ENCODE data around the gene LRRC72. TPM values are rescaled to one million over a fixed set of nuclear protein-coding genes. Genes with fewer than 3 reads are reported as not detected.
A peak's percentile ranks its signal among the peaks of the same experiment; 100 is the strongest.

The LRRC72 gene
- total RNA-seq, 1 donor from 2014 or later, result not detected

- DNase-seq (no peak), ATAC-seq (peak; percentile 67 to 70)
- Histone ChIP-seq H3K9me3 (no peaks in the 10 kb centered on the region), H3K4me3 (no peak overlapping the region), H3K4me1 (no peaks in the 10 kb centered on the region), H3K27ac (no peak overlapping the region), H3K27me3 (ENCODE audit: low read depth) (no peaks in the 10 kb centered on the region), H3K36me3 (peaks cover 48% of the 10 kb centered on the region)
- intact Hi-C loops (cut with DNase I), result no loop called here
- TF ChIP-seq CTCF (IDR thresholded peaks at IDR 0.05), result no peak
Measured at GRCh38 chr7:16609842-16610450, 83.3 kb downstream of the LRRC72 start.

GRCh38 chr7:16611711-16612110 is 85.1 kb downstream of the LRRC72 start:
- TF ChIP-seq CTCF (IDR thresholded peaks at IDR 0.05), result no peak
- ATAC-seq, result no peak
- Histone ChIP-seq H3K4me1 (no peaks in the 10 kb centered on the region), H3K27me3 (ENCODE audit: low read depth) (no peaks in the 10 kb centered on the region), H3K36me3 (peaks cover 57% of the 10 kb centered on the region), H3K4me3 (no peak overlapping the region), H3K9me3 (no peaks in the 10 kb centered on the region), H3K27ac (no peak overlapping the region)
- no peak for DNase-seq
- intact Hi-C loops (cut with DNase I), result no loop called here

GRCh38 chr7:16615228-16615627 is 88.6 kb downstream of the LRRC72 start:
- TF ChIP-seq CTCF (IDR thresholded peaks at IDR 0.05), result no peak
- Histone ChIP-seq H3K27ac (no peak overlapping the region), H3K9me3 (no peaks in the 10 kb centered on the region), H3K4me3 (no peak overlapping the region), H3K36me3 (peaks cover 64% of the 10 kb centered on the region), H3K27me3 (ENCODE audit: low read depth) (no peaks in the 10 kb centered on the region), H3K4me1 (no peaks in the 10 kb centered on the region)
- DNase-seq (no peak), ATAC-seq (no peak)
- intact Hi-C loops (cut with DNase I), result no loop called here

GRCh38 chr7:16616122-16616521 is 89.5 kb downstream of the LRRC72 start:
- no peaks in the 10 kb centered on the region for H3K9me3 ChIP-seq
- TF ChIP-seq CTCF (IDR thresholded peaks at IDR 0.05), result no peak
- no peak overlapping the region for H3K27ac ChIP-seq
- DNase-seq (no peak), ATAC-seq (no peak)
- no peak overlapping the region for H3K4me3 ChIP-seq
- no peaks in the 10 kb centered on the region for H3K27me3 ChIP-seq (ENCODE audit: low read depth)
- intact Hi-C loops (cut with DNase I), result no loop called here
- no peaks in the 10 kb centered on the region for H3K4me1 ChIP-seq
- peaks cover 57% of the 10 kb centered on the region for H3K36me3 ChIP-seq

GRCh38 chr7:16616542-16616941 is 89.9 kb downstream of the LRRC72 start:
- H3K4me1 ChIP-seq, result no peaks in the 10 kb centered on the region
- no peaks in the 10 kb centered on the region for H3K9me3 ChIP-seq
- intact Hi-C loops (cut with DNase I), result no loop called here
- ATAC-seq, result no peak
- peaks cover 59% of the 10 kb centered on the region for H3K36me3 ChIP-seq
- no peaks in the 10 kb centered on the region for H3K27me3 ChIP-seq (ENCODE audit: low read depth)
- no peak for TF ChIP-seq CTCF (IDR thresholded peaks at IDR 0.05)
- no peak overlapping the region for H3K4me3 ChIP-seq
- H3K27ac ChIP-seq, result no peak overlapping the region
- DNase-seq, result peak; percentile 45
